ENCODE results near the gene SORCS2.

The SORCS2 gene

DNA sequence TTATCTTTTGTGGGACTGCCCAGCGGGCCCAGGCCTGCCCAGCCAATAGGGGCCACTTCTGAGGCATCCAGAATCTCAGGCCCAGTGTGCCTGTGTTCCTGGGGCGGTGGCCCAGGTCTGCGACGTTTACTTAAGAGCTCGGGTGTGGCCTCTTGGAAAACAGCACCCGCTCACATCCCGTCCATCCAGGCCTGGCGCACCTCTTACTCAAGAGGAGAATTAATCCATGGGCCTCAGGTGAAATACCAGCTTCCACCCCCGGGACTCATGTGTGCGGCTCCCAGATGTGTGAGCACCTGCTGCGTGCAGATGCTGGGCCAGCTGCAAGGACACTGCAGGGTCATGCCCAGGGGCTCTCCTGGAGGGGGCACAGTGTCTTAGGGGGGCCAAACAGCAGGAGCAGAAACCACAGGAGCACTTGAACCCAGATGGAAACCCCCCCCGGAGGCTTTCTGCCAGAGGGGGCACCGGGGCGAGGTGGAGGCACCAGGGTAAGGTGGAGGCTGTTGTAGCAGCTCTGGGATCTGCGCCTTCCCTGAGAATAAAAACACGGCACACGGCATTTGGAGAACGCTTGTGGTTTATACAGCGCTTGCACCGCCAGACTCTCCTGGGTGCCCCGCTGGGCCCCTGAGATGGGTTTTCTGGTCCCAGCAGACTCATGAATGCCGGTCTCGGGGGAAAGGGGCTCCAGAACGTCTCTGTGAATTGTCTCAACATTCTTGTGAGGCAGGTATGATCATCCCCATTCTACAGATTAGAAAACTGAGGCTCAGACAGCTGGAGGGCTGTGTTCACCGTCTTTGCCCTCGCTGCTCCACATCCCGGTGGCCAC is 239.6 kb downstream of the SORCS2 start:
- TF ChIP-seq, protein P1, sequence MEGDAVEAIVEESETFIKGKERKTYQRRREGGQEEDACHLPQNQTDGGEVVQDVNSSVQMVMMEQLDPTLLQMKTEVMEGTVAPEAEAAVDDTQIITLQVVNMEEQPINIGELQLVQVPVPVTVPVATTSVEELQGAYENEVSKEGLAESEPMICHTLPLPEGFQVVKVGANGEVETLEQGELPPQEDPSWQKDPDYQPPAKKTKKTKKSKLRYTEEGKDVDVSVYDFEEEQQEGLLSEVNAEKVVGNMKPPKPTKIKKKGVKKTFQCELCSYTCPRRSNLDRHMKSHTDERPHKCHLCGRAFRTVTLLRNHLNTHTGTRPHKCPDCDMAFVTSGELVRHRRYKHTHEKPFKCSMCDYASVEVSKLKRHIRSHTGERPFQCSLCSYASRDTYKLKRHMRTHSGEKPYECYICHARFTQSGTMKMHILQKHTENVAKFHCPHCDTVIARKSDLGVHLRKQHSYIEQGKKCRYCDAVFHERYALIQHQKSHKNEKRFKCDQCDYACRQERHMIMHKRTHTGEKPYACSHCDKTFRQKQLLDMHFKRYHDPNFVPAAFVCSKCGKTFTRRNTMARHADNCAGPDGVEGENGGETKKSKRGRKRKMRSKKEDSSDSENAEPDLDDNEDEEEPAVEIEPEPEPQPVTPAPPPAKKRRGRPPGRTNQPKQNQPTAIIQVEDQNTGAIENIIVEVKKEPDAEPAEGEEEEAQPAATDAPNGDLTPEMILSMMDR (IDR thresholded peaks at IDR 0.05; ENCODE audit: low read depth, low read length) = no peak
- no peak for DNase-seq (ENCODE audit: extremely low read depth, low read depth)

DNA sequence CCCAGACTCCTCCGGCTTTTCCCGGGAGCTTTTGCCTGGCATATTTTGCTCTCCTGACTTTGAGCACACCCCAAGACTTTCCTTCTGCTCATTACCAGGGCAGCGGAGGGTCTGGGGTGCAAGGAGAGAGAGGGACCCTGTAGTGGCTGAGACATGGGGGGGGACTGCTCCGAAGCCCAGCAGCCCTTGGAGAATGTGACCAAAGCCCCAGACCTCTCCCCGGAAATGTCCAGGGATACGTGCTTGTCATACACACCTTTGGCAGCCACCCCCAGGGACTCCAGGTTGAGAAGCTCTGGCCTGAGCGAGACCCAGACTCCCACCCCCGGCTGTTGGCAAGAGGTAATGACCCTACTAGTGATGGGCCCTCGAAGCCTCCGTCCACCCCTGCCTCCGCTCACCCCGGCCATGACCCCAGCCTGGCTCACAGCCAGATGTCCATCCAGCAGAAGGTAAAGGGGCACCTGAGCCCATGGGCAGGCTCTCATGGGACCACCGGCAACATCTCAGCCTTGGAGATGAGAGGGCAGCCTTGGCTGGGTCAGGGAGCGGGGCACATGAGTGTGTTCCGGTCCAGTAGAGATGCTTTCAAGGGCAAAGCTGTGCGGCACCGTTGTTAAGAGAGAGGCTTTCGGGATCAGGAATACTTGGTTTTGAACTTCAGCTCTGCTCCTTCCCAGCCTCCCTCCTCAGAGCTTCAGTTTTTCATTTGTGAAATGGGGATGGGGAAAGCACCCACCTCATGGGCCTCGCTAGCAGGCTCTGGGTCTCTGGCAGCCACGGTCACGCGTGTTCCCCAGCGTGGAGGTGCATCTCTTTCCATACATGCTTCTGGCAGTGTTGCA is 240.4 kb downstream of the SORCS2 start:
- TF ChIP-seq, protein P1 (IDR thresholded peaks at IDR 0.05; ENCODE audit: low read depth, low read length) = no peak
- no peak for DNase-seq (ENCODE audit: extremely low read depth, low read depth)

DNA sequence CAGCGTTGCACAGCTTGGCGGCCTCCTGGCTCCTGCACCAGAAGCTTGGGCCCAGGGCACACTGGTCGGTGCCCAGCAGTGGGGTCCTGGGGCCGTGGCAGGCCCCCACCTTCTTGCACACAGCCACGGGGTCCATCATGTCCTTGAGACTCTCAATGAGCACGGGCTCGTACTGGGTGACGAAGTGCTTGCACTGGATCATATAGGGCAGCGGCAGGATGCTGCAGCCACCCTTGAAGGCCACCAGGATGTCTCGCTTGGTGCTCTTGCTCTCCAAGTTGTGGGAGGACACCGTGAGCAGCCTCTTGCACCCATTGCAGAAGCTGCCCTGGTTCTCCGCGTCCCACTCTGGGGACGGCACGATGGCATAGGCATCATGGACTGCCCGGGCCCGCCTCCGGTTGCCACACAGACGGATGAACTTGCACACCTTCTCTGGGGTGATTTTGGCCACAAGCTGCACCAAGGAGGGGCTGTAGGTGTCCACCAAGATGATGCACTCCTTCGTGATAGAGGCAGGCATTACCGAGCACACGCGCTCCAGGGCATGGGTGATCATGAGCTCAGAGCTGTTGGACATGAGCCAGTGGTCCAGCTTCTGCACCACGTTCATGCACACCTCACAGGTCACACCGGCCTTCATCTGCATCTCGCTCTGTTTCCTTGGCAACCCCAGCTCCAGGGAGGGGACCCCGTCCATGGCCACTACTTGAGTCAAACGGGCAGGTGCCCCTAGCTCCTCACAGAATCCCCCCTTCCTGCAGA is 241.2 kb downstream of the SORCS2 start:
- TF ChIP-seq, protein P1 (IDR thresholded peaks at IDR 0.05; ENCODE audit: low read depth, low read length) = no peak
- no peak for DNase-seq (ENCODE audit: extremely low read depth, low read depth)

DNA sequence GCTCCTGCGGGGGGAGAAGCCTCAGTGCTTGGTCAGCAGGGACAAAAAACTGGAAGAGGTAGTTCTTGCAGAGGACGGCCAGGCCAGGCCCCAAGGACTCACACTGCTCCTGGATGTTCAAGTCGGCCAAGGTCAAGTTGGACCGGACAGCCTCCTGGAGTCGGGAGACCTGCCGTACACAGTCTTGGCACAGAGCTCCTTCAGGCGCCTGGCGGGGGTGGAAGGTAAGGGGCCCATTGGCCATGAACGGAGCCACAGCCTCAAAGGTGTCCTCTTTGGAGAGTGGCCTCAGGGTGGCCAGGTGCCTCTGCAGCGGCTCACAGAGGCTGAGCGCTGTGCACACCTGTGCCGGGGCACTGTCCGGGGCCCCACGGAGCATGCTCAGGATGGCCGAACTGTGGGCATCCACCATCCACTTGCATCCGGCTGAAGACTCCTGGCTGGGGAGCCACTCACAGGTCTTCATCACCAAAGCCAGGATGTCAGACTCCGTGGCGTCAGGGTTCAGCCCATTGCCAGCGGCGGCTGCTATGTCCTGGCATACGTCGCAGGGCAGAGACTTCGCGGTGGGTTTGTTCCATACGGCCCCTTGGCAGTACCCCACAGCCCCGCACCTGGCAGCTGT is 241.9 kb downstream of the SORCS2 start:
- TF ChIP-seq, protein P1 (IDR thresholded peaks at IDR 0.05; ENCODE audit: low read depth, low read length) = no peak
- no peak for DNase-seq (ENCODE audit: extremely low read depth, low read depth)

DNA sequence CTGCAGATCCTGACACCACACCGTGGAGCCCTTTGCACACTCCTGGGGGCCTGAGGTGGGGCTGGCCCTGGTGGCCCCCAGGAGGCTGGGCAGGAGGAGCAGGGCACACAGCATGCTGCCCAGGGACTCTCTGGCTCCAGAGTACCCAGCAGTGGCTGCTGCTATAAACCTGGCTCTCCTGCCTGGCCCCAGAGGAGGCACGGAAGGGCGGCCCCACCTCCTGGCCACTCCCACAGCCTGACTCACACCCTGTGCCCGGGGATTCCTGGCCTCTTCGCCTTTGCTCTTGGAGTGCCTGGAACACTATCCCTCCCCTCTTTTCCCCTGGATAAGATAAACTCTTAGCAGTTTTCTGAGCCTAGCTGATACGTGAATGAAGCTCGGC is 242.4 kb downstream of the SORCS2 start, which contains the start of gene PSAPL1:
TSS of gene PSAPL1 (minus strand) at position 165 of the 385 bp plus-strand sequence. CDS start at position 114, 51 bp downstream.
- no peak for DNase-seq (ENCODE audit: extremely low read depth, low read depth)
- TF ChIP-seq, protein P1 (IDR thresholded peaks at IDR 0.05; ENCODE audit: low read depth, low read length) = no peak

DNA sequence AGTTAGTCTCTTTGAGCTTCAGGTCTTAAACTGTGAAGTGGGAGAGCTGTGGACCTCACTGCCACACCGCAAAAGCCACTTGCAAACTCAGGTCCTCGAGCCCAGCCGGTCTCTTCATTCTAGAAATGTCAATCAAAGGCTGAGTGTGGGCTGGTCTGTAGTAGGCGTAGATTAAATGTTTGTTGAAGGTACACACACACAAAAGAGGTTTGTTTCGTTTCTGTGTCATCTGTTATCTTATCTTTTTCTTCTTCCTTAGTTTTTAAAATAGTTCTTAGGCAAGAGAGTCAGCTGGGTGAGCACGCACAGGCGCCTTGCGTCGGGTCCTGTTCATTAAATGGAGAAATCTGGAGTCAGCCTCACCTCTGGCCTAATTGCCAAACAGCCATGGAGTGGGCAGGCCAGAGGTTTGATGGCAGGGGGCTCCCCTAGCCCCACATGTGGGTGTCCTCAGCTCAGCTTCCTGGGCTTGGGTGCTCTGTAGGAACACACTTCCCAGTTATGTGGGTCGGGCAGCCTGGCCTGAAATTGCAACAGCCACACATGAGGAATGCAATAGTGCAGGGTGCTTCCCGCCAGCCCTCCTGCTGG is 243.2 kb downstream of the SORCS2 start:
- DNase-seq (ENCODE audit: extremely low read depth, low read depth) = no peak
- TF ChIP-seq, protein P1 (IDR thresholded peaks at IDR 0.05; ENCODE audit: low read depth, low read length) = no peak

Measured in AG09319 (cell line).